DOHH2 (cell line): ENCODE results near the gene BLNK.

Source experiments
- EZH2phosphoT487 ChIP-seq: fragments of 200-600 bp; sonication (generic); IDR thresholded peaks from 2 replicates; pipeline ENCODE4 v1.6.1; 2017; ENCODE audit warnings: borderline replicate concordance, mild to moderate bottlenecking, antibody characterized with exemption, low read length, moderate library complexity, mixed read lengths
- TF ChIP-seq, protein P1 (sequence below): fragments of 200-600 bp; sonication (generic); IDR thresholded peaks from one replicate; pipeline ENCODE4 v1.5.1; 2014; ENCODE audit warnings: antibody characterized with exemption, mild to moderate bottlenecking, low read depth, low read length; ENCODE audit not compliant: poor library complexity, severe bottlenecking

DNA sequence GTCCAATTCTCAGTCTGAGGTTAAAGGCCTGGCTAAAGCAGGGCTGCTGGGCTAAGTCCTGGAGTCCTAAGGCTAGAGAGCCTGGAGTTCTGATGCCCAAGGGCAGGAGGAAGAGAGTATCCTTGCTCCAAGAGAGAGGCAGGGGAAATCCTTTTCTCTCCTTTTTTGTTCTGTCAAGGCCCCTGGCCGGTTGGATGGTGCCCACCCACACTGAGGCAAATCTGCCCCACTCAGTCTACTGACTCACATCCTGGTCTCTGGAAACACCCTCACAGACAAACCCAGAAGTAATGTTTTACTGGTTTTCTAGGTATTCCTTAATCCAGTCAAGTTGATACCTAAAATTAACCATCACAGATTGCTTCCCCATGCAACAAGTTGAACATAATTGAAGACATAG is 118.3 kb downstream of the BLNK start:
- TF ChIP-seq, protein P1, sequence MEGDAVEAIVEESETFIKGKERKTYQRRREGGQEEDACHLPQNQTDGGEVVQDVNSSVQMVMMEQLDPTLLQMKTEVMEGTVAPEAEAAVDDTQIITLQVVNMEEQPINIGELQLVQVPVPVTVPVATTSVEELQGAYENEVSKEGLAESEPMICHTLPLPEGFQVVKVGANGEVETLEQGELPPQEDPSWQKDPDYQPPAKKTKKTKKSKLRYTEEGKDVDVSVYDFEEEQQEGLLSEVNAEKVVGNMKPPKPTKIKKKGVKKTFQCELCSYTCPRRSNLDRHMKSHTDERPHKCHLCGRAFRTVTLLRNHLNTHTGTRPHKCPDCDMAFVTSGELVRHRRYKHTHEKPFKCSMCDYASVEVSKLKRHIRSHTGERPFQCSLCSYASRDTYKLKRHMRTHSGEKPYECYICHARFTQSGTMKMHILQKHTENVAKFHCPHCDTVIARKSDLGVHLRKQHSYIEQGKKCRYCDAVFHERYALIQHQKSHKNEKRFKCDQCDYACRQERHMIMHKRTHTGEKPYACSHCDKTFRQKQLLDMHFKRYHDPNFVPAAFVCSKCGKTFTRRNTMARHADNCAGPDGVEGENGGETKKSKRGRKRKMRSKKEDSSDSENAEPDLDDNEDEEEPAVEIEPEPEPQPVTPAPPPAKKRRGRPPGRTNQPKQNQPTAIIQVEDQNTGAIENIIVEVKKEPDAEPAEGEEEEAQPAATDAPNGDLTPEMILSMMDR: no peak
- TF ChIP-seq EZH2phosphoT487: no peak
